Measurements from ENCODE around the gene HIPK2.

The HIPK2 gene

GRCh38 chr7:139752148-139752547, 25.6 kb downstream of the HIPK2 start:
- in situ Hi-C loops (cut with MboI; ENCODE audit: low sequenced_read_pairs, unreplicated experiment), result no loop called here
- TF ChIP-seq, protein P1, sequence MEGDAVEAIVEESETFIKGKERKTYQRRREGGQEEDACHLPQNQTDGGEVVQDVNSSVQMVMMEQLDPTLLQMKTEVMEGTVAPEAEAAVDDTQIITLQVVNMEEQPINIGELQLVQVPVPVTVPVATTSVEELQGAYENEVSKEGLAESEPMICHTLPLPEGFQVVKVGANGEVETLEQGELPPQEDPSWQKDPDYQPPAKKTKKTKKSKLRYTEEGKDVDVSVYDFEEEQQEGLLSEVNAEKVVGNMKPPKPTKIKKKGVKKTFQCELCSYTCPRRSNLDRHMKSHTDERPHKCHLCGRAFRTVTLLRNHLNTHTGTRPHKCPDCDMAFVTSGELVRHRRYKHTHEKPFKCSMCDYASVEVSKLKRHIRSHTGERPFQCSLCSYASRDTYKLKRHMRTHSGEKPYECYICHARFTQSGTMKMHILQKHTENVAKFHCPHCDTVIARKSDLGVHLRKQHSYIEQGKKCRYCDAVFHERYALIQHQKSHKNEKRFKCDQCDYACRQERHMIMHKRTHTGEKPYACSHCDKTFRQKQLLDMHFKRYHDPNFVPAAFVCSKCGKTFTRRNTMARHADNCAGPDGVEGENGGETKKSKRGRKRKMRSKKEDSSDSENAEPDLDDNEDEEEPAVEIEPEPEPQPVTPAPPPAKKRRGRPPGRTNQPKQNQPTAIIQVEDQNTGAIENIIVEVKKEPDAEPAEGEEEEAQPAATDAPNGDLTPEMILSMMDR (IDR thresholded peaks at IDR 0.05; ENCODE audit: borderline replicate concordance, control extremely low read depth, extremely low read depth, insufficient read depth, missing control alignments), result no peak
- no peak for DNase-seq (ENCODE audit: low spot score)

DNA sequence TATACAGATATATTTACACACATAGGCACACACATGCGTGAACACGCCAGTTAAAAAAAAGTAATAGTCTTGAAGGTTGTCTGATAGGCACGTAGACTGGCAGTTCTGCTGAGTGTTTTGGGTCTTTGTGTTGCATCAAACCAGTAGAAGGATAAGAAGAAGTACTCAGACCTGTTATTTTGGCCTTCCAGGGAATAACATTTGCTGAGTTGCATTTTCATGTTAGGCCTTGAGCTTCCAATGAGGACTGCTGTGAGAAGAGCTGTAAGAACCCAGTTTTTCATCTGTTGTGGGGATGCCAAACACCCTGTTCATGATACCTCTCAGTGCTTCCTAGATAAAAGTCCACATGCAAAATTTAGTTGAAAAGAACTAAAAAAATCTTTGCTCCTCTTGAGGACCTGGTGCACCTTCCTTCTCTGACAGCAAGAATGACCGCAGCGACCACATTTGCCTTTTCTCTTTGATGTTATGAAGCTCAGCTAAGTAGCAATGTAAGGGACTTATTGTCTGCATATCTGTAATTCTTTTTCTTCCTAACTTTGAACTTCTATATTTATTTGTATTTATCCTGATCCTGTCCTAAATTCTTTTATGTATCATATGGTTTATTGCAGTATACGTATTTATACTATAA, 27.2 kb downstream of the HIPK2 start:
- TF ChIP-seq, protein P1 (IDR thresholded peaks at IDR 0.05; ENCODE audit: borderline replicate concordance, control extremely low read depth, extremely low read depth, insufficient read depth, missing control alignments), result no peak
- DNase-seq (ENCODE audit: low spot score), result no peak
- in situ Hi-C loops (cut with MboI; ENCODE audit: low sequenced_read_pairs, unreplicated experiment), result no loop called here

- TF ChIP-seq, protein P1 (IDR thresholded peaks at IDR 0.05; ENCODE audit: borderline replicate concordance, control extremely low read depth, extremely low read depth, insufficient read depth, missing control alignments), result no peak
- no peak for DNase-seq (ENCODE audit: low spot score)
- in situ Hi-C loops (cut with MboI; ENCODE audit: low sequenced_read_pairs, unreplicated experiment), result no loop called here
Observed at GRCh38 chr7:139749545-139749944, 28.3 kb downstream of the HIPK2 start.

- no peak for DNase-seq (ENCODE audit: low spot score)
- TF ChIP-seq, protein P1 (IDR thresholded peaks at IDR 0.05; ENCODE audit: borderline replicate concordance, control extremely low read depth, extremely low read depth, insufficient read depth, missing control alignments), result no peak
- in situ Hi-C loops (cut with MboI; ENCODE audit: low sequenced_read_pairs, unreplicated experiment), result no loop called here
Observed at GRCh38 chr7:139748941-139749340, 28.9 kb downstream of the HIPK2 start.

GRCh38 chr7:139748373-139748765, 29.4 kb downstream of the HIPK2 start:
- TF ChIP-seq, protein P1 (IDR thresholded peaks at IDR 0.05; ENCODE audit: borderline replicate concordance, control extremely low read depth, extremely low read depth, insufficient read depth, missing control alignments), result no peak
- in situ Hi-C loops (cut with MboI; ENCODE audit: low sequenced_read_pairs, unreplicated experiment), result no loop called here
- DNase-seq (ENCODE audit: low spot score), result no peak

- TF ChIP-seq, protein P1 (IDR thresholded peaks at IDR 0.05; ENCODE audit: borderline replicate concordance, control extremely low read depth, extremely low read depth, insufficient read depth, missing control alignments), result no peak
- DNase-seq (ENCODE audit: low spot score), result no peak
- in situ Hi-C loops (cut with MboI; ENCODE audit: low sequenced_read_pairs, unreplicated experiment), result no loop called here
Observed at GRCh38 chr7:139747662-139748372, 30.0 kb downstream of the HIPK2 start.
